ENCODE results near the gene BHLHE23. TPM values are rescaled to one million over a fixed set of nuclear protein-coding genes. Genes with fewer than 3 reads are reported as not detected.

The BHLHE23 gene
- polyA plus RNA-seq, 12 donors: 0.16 TPM; not detected in 11

DNA sequence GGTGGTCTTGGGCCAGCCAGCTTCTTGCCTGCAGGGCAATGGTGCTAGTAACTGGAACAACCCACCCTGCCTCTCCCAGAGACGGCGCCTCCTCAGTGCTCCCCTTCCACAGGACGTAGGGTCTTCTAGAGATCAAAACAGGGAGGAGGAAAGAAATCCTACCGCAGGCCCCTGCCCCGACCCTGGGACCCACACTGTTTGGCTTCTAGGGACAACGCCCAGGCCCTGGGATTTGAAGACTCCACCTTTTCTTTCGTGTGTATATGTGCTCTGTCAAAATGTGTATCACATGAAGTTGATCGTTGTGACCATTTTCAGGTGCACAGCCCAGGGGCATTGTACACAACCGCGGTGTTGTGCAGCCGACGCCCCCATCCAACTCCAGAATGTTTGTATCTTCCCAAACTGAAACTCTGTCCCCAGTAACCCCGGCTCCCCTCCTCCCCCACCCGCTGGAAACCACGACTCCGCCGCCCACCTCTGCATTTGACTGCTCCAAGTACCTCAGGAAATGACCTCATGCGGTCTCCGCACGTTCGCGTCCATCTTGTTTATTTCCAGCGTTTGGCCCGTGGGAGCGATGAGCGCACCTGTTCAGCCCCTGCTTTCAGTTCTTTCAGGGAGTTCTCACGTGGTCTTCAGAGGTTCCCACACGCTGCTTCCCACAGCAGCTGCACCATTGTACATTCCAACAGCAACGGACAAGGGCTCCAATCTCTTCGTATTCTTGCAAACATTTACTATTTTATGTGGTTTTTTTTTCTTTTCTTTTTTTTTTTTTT lies 3.4 kb upstream of the BHLHE23 start:
- DNase-seq: no peak

DNA sequence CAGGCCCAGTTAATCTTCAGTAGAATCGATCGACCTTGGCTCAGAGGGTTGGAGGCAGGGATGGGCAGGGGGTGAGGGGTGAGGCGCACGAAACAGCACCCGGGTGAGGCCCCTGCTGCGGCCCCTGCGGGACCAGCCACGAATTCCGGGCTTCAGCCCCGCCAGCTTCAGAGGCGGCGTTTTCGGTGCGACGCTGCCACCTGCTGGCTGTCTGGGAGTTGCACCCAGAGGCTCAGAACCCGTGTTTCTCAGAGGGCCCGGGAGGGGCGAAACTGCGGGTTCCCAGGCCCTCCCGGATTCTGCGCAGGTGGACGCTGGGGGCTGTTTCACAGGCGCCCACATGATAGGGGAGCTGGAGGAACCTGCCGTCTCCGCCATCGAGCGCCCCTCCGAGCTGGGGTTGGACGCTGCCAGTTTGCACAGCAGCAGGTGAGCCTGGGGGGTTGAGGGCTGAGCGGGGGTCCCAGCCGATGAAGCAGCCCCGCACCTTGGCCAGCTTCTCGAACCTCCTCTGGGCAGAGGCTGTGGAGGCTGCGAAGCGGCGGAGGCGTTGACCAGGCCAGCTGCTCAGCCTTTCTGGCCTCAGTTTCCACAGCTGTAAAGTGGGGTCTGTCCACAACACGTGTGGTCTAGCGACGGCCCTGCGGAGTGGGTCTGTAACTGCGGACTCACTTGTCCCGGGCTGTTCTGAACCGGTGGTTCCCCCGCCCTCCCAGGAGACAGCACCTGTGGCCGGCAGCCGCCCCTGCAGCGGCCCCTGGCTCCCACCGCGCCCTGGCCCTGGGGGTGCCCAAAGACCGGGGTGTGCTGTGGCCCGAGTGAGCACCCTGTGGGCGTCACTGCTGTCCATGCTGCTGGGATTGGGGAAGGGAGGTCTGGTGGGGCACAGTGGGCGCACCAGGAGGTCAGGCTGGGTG lies 2.5 kb upstream of the BHLHE23 start:
- DNase-seq: peak; percentile 74

DNA sequence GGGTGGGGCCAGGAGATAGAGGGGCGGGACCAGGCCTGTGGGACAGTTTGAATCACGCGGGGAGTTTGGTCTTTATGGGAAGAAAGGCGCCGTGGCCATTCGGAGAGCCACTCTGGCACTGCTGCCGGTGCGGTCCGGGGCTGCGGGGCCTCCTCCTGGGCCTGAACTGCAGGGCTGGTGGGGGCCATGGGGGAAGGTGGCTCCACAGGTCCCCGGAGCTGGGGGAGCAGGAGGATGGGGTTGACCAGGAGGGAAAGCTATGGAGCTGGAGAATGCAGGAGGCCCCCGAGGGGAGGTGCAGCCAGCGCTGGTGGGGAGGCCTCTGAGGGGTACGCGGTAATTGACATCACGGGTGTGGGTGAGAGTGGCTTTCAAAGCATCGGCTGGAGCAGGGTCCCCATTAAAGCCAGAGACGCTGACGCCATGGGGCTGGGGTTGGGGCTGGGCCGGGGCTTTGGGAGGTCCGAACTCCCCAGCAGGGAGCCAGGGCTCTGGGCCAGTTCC lies 1.8 kb upstream of the BHLHE23 start:
- DNase-seq: no peak

DNA sequence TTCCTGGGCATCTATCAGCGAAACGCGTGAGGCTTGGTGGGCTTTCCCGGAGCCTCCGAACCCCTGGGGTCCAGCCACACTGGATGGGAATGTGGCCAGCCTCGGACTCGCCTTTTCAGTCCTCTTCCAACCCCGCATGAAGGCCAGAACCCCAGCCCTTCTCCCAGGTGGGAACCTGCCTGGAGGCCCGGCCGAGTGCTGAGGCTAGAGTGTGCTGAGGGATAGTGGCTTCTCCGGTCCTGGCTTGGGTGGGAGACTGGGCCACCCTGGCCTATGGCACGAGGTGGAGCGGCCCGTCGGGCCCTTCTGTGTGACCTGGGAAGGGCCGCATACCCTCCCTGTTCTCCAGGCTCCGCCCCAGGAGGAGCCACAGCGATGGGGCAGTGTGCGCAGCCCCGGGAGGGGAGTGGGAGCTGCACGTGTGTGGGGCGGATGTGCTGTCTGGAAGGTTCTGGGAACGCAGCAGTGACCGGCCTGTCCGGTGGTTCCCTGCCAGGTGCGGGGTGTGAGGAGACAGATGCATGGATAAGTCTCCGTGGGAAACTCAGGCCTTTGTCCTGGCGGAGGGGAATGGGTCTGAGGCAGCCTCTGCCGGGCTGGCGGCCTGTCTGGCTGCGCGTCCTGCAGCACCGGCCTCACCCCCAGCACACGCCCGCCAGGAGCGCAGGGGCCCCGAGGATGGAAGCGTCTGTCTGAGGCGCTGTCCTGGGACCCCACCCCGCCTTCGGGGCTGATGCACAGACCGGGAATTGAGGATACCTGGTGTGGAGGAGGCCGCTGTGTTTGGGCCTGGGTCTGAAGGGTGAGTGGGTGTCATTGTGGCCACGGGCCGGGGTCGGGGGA lies 1.1 kb upstream of the BHLHE23 start:
- no peak for DNase-seq

DNA sequence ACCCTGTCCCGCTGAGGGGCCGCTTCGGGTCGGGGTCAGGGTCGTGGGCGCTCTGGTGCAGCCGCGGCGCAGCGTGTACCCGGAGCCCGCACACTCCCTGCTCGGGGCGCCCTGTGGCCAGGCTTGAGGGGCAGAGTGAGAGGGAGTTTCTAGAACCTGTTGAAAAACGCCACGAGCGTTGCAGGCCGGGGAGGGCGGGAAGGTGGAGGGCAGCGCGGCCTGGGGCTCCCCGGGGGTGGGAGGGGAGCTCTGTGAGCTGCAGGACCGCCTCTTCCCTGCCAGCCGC lies 539 bp upstream of the BHLHE23 start:
- no peak for DNase-seq

DNA sequence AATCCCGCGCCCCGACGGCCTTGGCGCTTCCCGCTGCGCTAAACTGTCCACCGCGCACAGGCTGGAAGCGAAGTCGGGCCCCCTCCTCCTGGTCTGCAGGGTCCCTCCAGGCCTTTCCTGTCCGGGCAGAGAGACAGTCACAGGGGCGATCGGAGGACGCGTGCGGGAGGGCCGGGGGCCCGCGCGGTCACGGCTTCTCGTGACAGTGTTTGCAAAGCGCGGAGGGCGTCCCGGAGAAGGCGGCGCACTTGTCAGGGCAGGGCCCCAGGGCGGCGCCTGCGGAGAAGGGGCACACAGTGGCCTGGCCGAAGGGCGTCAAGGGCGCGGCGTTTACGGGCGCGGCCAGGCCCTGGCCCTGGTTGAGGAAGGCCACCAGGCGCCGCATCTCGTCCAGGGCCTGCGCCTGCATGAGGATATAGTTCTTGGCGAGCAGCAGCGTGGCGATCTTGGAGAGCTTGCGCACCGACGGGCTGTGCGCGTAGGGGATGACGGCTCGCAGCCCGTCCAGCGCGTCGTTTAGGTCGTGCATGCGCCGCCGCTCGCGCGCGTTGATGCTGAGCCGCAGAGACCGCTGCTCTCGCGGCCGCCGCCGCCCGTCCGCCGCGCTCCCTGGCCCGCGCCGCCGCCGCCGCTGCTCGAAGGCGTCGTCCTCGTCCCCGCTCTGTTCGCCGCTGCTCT lies 763 bp downstream of the BHLHE23 start:
- no peak for DNase-seq

DNA sequence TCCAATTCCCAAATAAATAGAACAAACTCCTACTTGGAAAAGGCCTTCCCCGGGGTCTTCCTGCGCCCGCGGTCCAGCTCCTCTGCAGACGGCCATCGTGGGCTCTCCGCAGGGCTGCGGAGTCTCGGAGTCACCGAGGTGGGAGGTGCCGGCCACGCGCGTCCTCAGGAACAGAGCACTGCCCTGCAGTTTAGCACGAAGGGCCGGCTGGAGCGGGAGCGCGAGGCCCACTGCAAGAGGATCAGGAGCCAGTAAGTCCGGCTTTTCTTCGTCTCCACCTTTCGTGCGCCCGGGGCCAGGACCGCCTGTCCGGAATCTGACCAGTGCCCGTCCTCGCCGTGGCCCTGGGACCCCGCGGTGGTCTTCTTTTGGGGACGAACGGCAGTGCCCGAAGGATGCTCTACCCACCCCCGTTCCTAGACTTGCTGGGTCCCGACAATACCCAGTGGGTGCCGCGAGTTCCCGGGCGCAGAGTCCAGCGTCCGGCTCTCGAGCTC lies 1.4 kb downstream of the BHLHE23 start:
- DNase-seq: no peak

DNA sequence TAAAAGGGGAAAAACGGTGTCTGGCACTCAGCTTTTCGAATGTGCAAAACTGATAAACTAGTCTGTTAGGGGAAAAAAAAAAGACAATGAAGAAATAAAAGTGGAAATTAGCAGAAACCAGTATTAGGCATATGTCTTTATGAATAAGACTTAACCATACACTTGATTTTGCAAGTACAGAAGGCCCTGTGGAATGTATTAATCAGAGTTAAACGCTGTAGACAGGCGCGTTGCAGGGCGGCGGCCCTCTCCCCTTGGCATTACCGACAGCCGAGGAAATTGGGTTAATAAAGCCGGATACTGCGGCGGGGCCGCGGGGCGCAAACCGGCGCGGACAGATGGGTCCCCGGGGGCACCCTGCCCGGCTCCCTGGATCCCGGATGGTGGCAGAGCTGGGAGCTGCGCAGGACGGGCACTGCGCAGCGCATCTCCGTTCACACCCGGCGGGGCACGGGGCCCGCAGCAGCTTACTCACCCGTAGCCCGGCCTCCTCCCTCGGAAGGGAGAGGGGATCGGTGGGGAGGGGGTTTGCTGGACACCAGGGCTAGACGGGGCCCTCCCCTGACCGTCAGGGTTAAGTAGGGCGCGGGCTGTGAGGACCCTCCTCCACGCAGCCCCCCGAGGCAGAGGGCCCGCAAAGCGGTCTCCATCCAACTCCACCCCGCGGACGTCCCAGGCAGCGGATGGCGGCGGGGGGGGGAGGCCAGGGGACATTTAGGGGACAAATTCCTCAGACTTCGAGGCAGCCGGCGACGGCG lies 2.0 kb downstream of the BHLHE23 start:
- no peak for DNase-seq

DNA sequence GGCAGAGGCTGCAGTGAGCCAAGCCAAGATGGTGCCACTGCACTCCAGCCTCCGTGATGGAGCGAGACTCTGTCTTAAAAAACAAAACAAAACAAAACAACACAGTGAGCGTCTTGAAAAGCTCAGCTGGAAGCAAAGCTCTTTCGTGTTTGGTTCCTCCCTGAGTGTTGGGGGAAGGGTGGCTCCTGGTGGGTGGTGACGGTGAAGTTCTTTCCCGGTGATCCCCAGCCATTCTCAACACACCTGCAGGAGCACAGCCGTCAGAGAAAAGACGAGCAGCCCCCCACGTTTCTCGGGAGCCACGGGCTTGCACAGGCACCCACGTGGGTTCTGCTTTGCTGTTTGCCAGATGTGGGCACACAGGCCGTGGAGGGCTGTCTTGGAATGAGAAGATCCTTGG lies 3.2 kb downstream of the BHLHE23 start:
- no peak for DNase-seq

DNA sequence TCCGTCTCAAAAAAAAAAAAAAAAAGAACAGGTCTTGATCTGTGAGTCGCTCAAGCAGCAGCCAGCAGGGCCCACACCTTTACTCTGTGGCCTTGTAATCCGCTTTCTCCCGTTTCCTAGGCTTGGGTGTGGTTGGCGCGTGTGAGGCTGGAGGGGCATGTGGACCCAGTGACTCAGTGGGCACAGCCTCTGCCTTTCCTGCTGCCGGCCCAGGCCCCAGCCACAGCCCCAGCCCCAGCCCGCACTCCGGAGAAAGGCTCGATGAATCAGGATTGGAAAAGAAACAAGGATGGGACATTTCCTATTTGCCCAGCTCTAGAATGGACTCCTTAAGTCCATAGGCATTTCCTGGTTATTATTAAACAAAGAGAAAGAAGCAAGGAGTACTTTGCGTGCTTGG lies 4.3 kb downstream of the BHLHE23 start:
- DNase-seq: no peak

DNA sequence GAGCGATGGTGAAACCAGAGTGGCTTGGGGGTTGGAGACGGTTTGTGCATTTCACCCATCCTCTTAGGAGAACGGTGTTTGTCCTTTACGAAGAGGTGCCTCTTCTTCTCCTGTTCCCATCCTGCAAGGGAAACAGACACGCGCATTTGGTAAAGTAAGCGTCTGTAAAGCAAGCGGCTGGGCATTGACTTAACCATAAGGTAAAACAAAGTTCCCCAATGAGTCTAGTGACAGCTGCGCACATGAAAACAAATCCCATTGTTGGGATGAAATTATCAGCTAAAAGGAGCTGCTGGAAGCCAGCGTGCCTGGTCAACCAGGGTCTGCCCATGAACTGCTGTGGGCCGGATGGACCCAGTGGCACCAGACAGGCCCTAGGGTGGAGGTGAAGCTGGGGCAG lies 5.8 kb downstream of the BHLHE23 start:
- no peak for DNase-seq

DNA sequence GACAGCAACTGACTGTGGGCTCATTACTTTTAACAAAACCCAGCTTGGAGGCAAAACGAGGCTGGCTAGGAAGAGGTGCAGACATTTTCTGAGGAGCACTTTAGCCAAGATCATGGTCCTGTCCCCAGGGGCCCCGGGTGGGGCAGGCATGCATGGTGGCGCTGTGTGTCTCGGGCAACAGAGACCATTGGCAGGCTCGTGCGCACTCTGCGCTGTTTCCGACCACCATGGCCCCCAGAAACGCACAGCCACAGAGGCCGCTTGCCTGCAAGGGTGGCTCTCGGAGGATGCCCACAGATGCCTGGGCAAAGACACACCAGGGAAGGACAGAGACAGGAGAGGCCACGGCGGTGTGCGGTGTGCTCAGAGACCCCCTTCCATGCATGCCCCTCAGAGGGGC lies 6.7 kb downstream of the BHLHE23 start:
- DNase-seq: no peak

DNA sequence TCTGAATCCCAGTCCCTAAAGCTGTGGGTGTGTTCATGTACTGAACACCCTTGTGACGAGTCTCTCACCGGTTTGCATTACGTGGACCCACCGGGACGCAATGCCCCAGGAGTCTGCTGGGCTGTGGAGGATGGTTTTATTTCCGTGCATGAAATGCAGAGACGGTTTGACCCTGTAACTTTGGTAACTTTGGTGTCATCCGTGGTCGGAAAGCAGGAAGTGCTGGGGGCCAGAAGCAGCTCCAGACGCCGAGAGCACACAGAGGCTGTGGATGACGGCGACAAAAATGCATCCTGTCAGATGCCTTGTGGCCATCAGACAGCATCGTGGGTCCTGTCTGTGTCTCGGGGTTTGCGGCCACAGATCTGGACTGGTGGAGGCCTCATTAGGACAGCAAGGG lies 7.2 kb downstream of the BHLHE23 start:
- DNase-seq: no peak

DNA sequence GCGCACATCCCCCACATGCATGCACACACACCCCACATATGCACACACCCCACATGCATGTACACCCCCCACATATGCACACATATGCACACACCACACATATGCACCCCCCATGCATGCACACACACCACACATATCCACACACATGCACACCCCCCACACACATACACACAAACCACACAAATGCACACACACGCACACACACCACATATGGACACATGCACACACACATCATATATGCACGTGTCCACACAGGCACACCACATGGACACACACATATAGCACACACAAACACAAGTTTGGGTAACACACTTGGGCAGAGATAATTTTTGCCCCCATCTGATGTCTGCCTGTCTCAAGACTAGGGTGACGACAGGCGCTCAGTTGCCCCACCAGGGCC lies 8.3 kb downstream of the BHLHE23 start:
- no peak for DNase-seq

DNA sequence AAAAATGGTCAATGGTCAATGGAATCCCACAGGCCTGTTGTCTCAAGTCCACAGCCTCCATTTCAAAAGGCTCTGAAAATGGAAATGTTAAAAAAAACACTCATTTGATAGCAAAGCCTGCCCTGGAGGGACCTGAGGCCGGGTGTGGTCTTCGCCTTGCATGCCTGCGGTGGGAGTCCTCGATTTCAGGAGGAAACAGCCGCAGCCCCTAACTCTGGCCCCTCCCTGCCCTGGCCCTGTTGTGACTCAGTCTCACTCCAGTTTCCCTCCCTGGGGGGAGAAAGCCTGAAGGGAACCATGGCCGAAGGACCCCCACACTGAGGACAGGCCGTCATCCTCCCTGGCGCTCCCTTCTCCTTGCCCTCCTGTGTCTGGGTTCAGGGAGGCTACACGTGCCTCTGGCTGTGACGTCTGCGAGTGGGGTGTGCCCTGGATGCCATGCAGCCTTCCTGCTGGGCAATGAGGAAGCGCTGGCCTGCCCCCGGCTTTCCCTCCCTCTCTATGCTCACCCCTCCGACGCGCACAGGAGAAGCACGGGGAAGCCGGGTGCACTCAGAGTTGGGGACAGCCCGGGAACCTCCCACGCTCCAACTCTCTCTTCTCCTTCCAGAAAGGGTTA lies 9.2 kb downstream of the BHLHE23 start:
- DNase-seq: no peak

DNA sequence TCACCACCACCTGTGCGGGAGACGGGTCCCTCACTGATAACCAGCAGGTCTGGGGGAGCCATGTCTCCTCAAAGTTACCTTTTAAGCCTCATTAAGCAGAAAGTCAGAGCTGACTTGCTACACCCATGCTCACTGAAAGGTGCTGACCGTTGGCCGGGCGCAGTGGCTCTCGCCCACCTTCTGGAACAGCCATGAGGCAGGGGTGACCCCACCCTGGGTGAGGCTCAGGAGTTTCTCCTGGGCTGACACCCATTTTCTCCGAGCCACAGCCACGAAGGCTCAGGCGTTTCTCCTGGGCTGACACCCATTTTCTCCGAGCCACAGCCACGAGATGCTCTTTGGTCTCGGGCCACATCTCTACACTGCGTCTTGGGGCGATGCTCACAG lies 10.2 kb downstream of the BHLHE23 start:
- no peak for DNase-seq

DNA sequence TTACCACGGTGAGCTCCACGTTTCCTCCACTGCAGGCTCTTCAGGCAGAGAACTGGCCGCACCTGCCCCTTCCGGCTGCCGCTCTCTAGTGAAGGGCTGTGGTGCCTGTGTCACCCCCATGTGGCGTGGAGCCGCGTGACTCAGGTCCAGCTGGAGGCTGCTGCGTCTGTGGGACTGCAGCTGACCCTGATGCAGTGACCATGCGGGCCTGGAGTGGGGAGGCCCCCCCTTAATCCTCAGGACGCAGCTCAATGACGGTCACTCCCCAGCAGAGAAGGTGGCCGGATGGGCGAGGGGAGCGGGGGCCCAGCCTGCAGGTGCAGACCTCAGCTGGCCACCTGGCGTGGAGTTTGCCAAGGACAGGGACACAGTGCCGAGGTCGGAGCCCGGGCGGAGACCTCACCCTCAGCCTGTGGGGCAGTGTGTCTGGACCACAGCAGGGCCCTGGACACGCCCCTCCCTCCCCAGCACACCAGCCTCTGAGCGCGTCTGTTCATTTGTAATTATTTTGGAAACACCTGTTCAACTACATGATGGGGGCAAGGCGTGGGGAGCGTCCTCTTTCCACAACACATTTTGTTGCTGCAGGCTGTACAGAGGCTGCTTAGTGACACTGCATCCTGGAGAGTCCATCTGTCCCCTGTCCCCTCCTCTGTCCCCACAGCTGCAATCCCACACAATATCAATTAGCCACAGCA lies 10.7 kb downstream of the BHLHE23 start:
- no peak for DNase-seq

DNA sequence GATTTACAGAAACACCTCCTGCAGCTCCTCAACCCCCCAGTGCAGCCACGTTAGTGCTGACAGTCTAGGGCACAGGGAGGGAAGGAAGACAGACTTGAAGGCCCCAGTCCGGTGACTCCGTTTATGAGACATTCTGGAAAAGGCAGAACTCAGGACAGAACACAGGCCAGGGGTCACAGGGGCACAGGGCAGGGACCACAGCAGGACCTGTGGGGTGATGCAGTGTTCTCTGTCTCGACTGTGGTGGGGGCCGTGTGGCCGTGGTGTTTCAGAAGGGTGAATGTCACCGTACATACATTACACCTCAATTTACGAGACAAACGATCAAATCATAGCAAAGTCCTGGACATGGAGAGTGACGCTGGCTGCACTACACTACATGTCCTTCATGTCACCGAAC lies 11.3 kb downstream of the BHLHE23 start:
- DNase-seq: no peak

DNA sequence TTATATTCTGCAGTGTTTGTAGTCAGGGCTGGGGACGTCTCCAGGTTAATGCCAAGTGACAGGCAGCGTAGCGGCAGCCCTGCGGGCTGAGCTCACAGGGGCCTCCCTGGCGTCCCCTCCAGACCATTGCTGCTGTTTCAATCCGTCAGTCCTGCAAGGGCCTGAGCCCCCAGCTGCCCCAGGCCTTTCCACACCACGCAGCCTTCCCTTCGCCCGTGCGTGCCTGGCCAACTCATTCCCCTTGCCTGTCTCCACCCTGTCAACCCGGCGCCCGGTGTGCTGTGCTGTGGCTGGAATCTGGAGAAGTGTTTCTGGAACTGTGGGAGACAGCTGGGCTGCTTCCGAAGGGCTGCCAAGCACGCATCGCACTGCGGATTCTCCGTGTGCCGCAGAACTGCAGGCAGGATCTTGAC lies 11.9 kb downstream of the BHLHE23 start:
- no peak for DNase-seq
